SH-SY5Y (cell line): ENCODE measurements around the gene TLR9.

Experiments
- GATA2 ChIP-seq: IDR thresholded peaks from 2 replicates; pipeline ENCODE4 v1.6.1; 2011; ENCODE audit warnings: mild to moderate bottlenecking, low read depth, low read length
- GATA3 ChIP-seq: IDR thresholded peaks from 2 replicates; pipeline ENCODE4 v1.6.1; 2011; ENCODE audit warnings: low read depth, mild to moderate bottlenecking, low read length, moderate library complexity

GRCh38 chr3:52227117-52227516, 1.7 kb upstream of the TLR9 start:
- TF ChIP-seq GATA3 (no peak), GATA2 (no peak)
